AG10803 (cell line): ENCODE measurements around the gene KY.

Experiments
- DNase-seq: peaks from one replicate; pipeline ENCODE4 v3.0.0; 2010; ENCODE audit warnings: low read depth
- H3K4me3 ChIP-seq: 2 replicates; pipeline ENCODE4 v1.5.1; 2011; ENCODE audit warnings: mild to moderate bottlenecking, low read length, control low read depth
- CTCF ChIP-seq: conservative IDR thresholded peaks from 2 replicates; pipeline ENCODE4 v1.5.1; 2011; ENCODE audit warnings: mild to moderate bottlenecking, low read length, control low read depth, inconsistent platforms

The KY gene

DNA sequence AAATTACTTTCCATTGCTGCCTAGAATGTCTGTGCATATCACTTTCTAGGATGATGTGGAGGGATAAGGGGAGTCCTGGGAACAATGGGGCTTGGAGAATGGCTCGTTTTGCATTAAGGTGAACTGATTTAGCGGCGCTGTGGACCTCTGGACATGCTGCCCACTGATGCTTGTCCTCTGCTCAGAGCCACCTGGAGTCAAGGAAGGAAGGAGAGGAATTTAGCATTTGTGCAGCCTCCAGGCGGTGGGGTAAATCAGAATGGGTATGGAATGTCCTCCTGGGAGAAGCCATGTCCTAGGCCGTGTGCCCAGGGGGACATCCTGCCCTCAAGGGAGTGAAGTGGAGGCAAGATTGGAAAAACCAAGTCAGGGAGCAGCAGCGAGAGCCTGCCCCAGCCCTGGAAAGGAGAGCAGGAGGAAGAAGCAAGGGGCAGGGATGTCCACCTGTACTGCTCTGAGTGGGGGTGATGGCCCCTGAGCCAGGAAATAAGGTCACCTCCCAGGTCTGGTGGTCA is 37.8 kb downstream of the KY start:
- no peak for DNase-seq
- no peak for TF ChIP-seq CTCF
- no peak overlapping the region for H3K4me3 ChIP-seq

- no peak for DNase-seq
- H3K4me3 ChIP-seq, result no peak overlapping the region
- TF ChIP-seq CTCF, result no peak
Measured at GRCh38 chr3:134611516-134611915, 39.3 kb downstream of the KY start.

DNA sequence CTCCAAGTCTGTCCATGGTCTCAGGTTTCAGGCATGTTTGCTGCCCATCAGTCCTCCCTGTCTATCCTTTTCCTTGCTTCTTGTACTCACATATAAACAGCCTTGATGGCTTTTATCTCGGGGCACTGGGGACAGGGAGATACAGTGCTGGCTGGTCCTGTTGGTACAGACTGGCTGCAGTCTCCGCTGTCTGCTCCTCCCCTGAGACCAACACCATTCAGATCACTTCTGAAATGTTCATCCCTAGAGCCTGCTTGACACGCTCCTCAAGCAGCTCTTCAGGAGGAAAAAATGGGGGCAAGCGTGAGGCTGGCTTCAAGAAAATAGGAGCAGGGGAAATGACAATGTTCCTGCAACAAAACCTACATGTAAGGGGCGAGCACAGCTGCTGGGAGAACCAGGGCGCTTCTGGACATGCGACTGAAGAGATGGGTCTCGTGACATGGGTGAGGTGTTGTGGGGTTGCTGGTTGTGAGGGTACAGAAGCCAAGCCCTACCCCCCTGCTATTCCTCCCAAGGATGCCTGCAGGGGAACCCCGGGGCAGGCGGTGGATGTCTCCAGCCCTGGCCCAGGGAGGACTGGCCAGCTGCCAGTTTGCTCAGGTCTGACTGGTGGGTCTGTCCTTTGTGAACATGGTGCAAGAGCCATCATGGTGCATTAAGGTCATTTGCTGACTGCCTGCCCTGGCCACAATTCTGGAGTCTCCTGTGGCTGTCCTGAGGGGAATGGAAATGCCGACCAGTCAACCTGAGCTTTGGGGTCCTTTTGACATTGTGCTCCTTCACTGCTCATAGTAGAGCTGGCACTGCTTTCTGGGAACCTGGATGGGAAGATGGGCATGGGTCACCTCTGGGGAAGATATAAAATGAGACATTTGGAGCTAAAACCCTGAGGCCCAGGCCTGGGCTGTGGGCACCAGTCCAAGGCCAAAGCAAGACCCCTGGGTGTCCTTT is 40.1 kb downstream of the KY start:
- DNase-seq, result no peak
- no peak for TF ChIP-seq CTCF
- no peak overlapping the region for H3K4me3 ChIP-seq

DNA sequence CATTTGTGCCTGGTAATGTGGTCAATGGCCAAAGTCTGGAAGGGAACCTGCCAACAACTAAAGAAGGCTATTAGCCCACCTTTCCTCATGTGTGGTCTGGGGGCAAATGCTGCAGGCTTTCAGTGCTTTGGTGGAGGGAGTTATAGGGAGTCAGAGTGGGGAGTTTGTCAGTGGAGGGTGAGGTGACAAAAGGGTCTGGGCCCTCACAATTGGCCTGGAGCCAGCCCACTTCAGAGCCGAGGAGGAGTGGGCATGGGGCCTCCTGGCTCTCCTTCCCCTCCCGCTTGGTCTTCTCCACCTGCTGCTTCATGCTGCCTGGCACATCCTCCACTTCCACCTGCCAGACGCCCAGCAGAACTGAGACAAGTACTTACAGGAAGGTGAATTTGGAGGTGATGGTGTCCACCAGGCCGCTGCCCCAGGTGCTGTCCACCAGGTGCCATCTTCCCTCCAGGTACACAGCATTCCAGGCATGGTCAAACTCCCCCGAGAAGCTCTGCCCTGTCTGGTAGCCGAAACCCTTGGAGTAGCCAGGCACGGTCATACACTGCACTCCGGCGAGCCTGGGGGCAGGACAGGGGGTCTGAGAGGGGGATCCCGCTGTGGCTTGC is 40.9 kb downstream of the KY start:
- no peak overlapping the region for H3K4me3 ChIP-seq
- TF ChIP-seq CTCF, result no peak
- no peak for DNase-seq

DNA sequence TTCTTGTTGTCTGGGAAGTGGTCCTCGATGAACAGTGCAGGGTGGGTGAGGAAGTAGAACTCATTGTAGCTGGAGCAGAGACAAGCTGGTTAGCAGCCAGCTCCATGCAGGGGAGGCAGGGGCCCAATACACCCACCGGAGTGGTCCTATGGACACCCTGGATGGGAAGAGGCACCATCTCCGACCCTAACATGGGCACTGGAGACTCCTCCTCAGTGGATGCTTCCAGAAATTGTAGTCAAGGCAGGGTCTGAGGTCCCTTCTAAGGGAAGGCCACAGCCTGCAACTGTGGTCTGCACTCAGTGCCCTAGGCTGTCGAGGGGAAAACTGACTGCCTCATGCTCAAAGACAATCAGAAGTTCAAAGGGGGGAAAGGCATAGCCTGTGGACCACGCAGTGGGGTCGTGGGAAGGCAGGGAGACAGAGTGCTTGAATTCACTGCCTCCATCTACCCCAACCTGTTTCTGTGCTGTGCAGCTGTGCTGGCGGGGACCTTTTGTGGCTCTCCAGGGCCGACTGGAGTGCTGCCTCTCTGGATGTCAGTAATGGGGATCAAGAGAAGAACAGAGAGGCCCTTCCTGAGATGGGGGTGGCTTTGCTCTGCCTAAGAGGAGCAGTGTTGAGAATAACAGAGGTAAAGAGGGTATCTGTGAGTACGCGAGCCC is 41.9 kb downstream of the KY start:
- no peak for DNase-seq
- no peak for TF ChIP-seq CTCF

GRCh38 chr3:134608023-134608770 is 42.6 kb downstream of the KY start:
- DNase-seq, result no peak
- TF ChIP-seq CTCF, result no peak
- H3K4me3 ChIP-seq, result no peak overlapping the region

More for the DNA sequence above, 41.9 kb downstream of the KY start:
- no peak overlapping the region for H3K4me3 ChIP-seq
